Left lung (tissue), 10 donors: ENCODE results near the gene MT2A. TPM values are rescaled to one million over a fixed set of nuclear protein-coding genes. Genes with fewer than 3 reads are reported as not detected.

Experiments
- ATAC-seq: fragments of 200-7000 bp; cut with Tn5 transposase; one replicate; pipeline ENCODE4 v1.9.1; 2020; ENCODE audit warnings: moderate library complexity
- DNase-seq, 4 donors: peaks; one replicate each; pipeline ENCODE4 v3.0.0-alpha.2; 2013 to 2020
- H3K27ac ChIP-seq, 2 donors: fragments of 200-600 bp; sonication (generic) in 1 of 2; one replicate each; pipeline versions ENCODE4 v1.5.0 to v1.8.0; 2020 to 2021
- H3K27me3 ChIP-seq, 2 donors: fragments of 200-600 bp; sonication (generic) in 1 of 2; one replicate each; pipeline versions ENCODE4 v1.5.0 to v1.8.0; 2020 to 2021
- H3K36me3 ChIP-seq, 2 donors: fragments of 200-600 bp; sonication (generic) in 1 of 2; one replicate each; pipeline versions ENCODE4 v1.5.0 to v1.8.0; 2020 to 2021
- H3K4me1 ChIP-seq, 2 donors: fragments of 200-600 bp; one replicate each; pipeline ENCODE4 v1.8.0; 2021
- H3K4me3 ChIP-seq, 2 donors: fragments of 200-600 bp; sonication (generic) in 1 of 2; one replicate each; pipeline versions ENCODE4 v1.5.0 to v1.8.0; 2020 to 2021; ENCODE audit warnings: mild to moderate bottlenecking in 1 of 2
- H3K9me3 ChIP-seq, 2 donors: fragments of 200-600 bp; sonication (generic) in 1 of 2; one replicate each; pipeline versions ENCODE4 v1.5.0 to v1.8.0; 2020 to 2021
- CTCF ChIP-seq, 2 donors: fragments of 200-600 bp; sonication (generic) in 1 of 2; IDR thresholded peaks; one replicate each; pipeline versions ENCODE4 v1.5.0 to v1.8.0; 2021; ENCODE audit warnings: antibody characterized with exemption in 2 of 2
- intact Hi-C, 2 donors: fragments of 100-400 bp; cut with DNase I; formaldehyde crosslinking; loops; one replicate each; pipeline versions ENCODE4 v1.11.2 to v1.14.2; 2022
- polyA plus RNA-seq, 6 donors: library from polyadenylated mRNA; unstranded; fragments of 120-200 nt; gene quantifications; one replicate each; pipeline ENCODE4 v1.2.1, GENCODE V29; 2013; ENCODE audit not compliant: insufficient read length in 6 of 6
- total RNA-seq, 2 donors: library from RNA; stranded (reverse); fragmentation: NEBNext Ultra II Directional; extraction: Animal tissue kit (Norgen Biotek cat#: 25700); gene quantifications; one replicate each; pipeline ENCODE4 v1.2.1, GENCODE V29; 2021
- donor health status: DM: no; HTN: yes; CAD: no.
- donor health status: DM: no; HTN: no; CAD: no.

Gene MT2A
- total and polyA plus RNA-seq, 8 donors = 27.1 to 425 (median 47.9) TPM

- ATAC-seq (no peak), DNase-seq (no peak)
- Histone ChIP-seq H3K9me3 (no peaks in the 10 kb centered on the region), H3K4me3 (no peak within 1 kb of the TSS), H3K27me3 (peaks cover 5 to 45% of the 10 kb centered on the region in 2 donors), H3K36me3 (no peaks in the 10 kb centered on the region), H3K27ac (no peak within 1 kb of the TSS), H3K4me1 (no peaks in the 10 kb centered on the region)
- intact Hi-C loops = no loop called here
- no peak for TF ChIP-seq CTCF (IDR thresholded peaks at IDR 0.05)
Measured at GRCh38 chr16:56651586-56651985, 43.2 kb downstream of the MT2A start, which contains the start of gene MT1B. Gene MT1B (plus strand): TSS chr16:56651886. CDS start chr16:56651954, 68 bp downstream.

- Histone ChIP-seq H3K4me1 (no peaks in the 10 kb centered on the region), H3K27me3 (peaks cover 0 to 35% of the 10 kb centered on the region in 2 donors), H3K36me3 (no peaks in the 10 kb centered on the region), H3K9me3 (no peaks in the 10 kb centered on the region), H3K4me3 (no peak overlapping the region), H3K27ac (no peak overlapping the region)
- no peak for ATAC-seq
- intact Hi-C loops = no loop called here
- DNase-seq = no peak
- no peak for TF ChIP-seq CTCF (IDR thresholded peaks at IDR 0.05)
Measured at GRCh38 chr16:56652600-56652999, 44.2 kb downstream of the MT2A start.

GRCh38 chr16:56653218-56653617, 44.8 kb downstream of the MT2A start:
- DNase-seq (no peak), ATAC-seq (no peak)
- Histone ChIP-seq H3K27ac (no peak overlapping the region), H3K4me1 (peaks cover 0 to 6% of the 10 kb centered on the region in 2 donors), H3K36me3 (no peaks in the 10 kb centered on the region), H3K27me3 (peaks cover 0 to 29% of the 10 kb centered on the region in 2 donors), H3K4me3 (no peak overlapping the region), H3K9me3 (no peaks in the 10 kb centered on the region)
- intact Hi-C loops = no loop called here
- no peak for TF ChIP-seq CTCF (IDR thresholded peaks at IDR 0.05)

GRCh38 chr16:56657555-56658326, 49.4 kb downstream of the MT2A start, which contains the start of gene MT1F:
Gene MT1F (plus strand): TSS chr16:56657959. CDS start chr16:56658059, 100 bp downstream.
- ATAC-seq = peak; percentile 98
- peak in 3 of 4 donors; percentile 69 to 94 (median 90) for DNase-seq
- TF ChIP-seq CTCF (IDR thresholded peaks at IDR 0.05) = no peak
- Histone ChIP-seq H3K9me3 (no peaks in the 10 kb centered on the region), H3K27ac (peak within 1 kb of the TSS in 1 of 2 donors; percentile 60), H3K36me3 (no peaks in the 10 kb centered on the region), H3K27me3 (peaks cover 3 to 21% of the 10 kb centered on the region in 2 donors), H3K4me3 (peak within 1 kb of the TSS; percentile 55 to 63), H3K4me1 (peaks cover 0 to 15% of the 10 kb centered on the region in 2 donors)
- intact Hi-C loops = no loop called here

GRCh38 chr16:56658327-56658875, 50.0 kb downstream of the MT2A start:
- no peak for TF ChIP-seq CTCF (IDR thresholded peaks at IDR 0.05)
- H3K4me3 ChIP-seq = peak overlapping the region; percentile 55 to 63
- peak in 1 of 4 donors; percentile 66 for DNase-seq
- peaks cover 0 to 19% of the 10 kb centered on the region in 2 donors for H3K4me1 ChIP-seq
- H3K27me3 ChIP-seq = peaks cover 10 to 27% of the 10 kb centered on the region in 2 donors
- H3K36me3 ChIP-seq = no peaks in the 10 kb centered on the region
- intact Hi-C loops = no loop called here
- H3K27ac ChIP-seq = peak overlapping the region in 1 of 2 donors; percentile 60
- no peaks in the 10 kb centered on the region for H3K9me3 ChIP-seq
- no peak for ATAC-seq
